ENCODE measurements around the gene RGS3.

DNA sequence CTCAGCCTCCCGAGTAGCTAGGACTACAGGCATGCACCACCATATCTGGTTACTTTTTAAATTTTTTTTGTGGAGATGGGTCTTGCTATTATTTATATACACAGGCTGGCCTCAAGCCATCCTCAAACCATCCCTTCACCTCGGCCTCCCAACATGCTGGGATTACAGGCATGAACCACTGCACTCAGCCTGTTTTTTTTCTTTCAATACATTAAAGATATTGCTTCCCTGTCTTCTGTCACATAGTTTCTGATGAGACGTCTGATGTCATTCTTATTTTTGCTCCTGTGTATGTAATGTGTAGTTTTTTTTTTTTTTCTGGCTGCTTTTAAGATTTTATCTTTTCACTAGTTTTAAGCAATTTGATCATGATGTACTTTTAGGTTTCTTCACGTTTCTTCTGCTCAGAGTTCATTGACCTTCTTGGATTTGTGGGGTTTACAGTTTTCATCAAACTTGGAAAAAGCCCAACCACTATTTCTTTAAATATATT, 11.4 kb upstream of the RGS3 start:
- no peak for TF ChIP-seq POLR2A (IDR thresholded peaks at IDR 0.05; ENCODE audit: low read length)
- no peak for TF ChIP-seq GATA1 (IDR thresholded peaks at IDR 0.05; ENCODE audit: low read depth, low read length)

Measured in erythroblast (primary cell).